Muscle of arm (tissue), 12 donors: ENCODE measurements around the gene KL. TPM values are rescaled to one million over a fixed set of nuclear protein-coding genes. Genes with fewer than 3 reads are reported as not detected.

Experiments
- DNase-seq: peaks from one replicate; pipeline ENCODE4 v3.0.0-alpha.2; 2013
- polyA plus RNA-seq, 12 donors: library from polyadenylated mRNA; unstranded; fragments of 120-200 nt; gene quantifications; one replicate each; pipeline ENCODE4 v1.2.1, GENCODE V29; 2013; ENCODE audit not compliant: insufficient read length in 12 of 12

KL gene
- polyA plus RNA-seq, 12 donors: 2.4 to 4.4 (median 3.1) TPM; not detected in 2

- no peak for DNase-seq
Observed at GRCh38 chr13:33003458-33004019, 12.7 kb upstream of the KL start.

- peak; percentile 49 for DNase-seq
Observed at GRCh38 chr13:33004511-33004910, 11.7 kb upstream of the KL start.

- DNase-seq: no peak
Observed at GRCh38 chr13:33006134-33006533, 10.1 kb upstream of the KL start.

- DNase-seq: no peak
Observed at GRCh38 chr13:33006638-33007037, 9.6 kb upstream of the KL start.

GRCh38 chr13:33007237-33007636 is 9.0 kb upstream of the KL start:
- DNase-seq: no peak

- no peak for DNase-seq
Observed at GRCh38 chr13:33007950-33008349, 8.3 kb upstream of the KL start.

GRCh38 chr13:33008946-33009722 is 7.1 kb upstream of the KL start:
- DNase-seq: peak; percentile 65

GRCh38 chr13:33011828-33012470 is 4.3 kb upstream of the KL start:
- no peak for DNase-seq

GRCh38 chr13:33014291-33014690 is 1.9 kb upstream of the KL start:
- DNase-seq: no peak

GRCh38 chr13:33015241-33015668 is 968 bp upstream of the KL start:
- DNase-seq: no peak

- no peak for DNase-seq
Observed at GRCh38 chr13:33015791-33016323, 366 bp upstream of the KL start.

- peak; percentile 46 for DNase-seq
Observed at GRCh38 chr13:33017323-33017929, 1.2 kb downstream of the KL start.

- DNase-seq: no peak
Observed at GRCh38 chr13:33018886-33019285, 2.7 kb downstream of the KL start.

- DNase-seq: no peak
Observed at GRCh38 chr13:33022986-33023385, 6.8 kb downstream of the KL start.

- DNase-seq: no peak
Observed at GRCh38 chr13:33025220-33025744, 9.1 kb downstream of the KL start.

GRCh38 chr13:33026489-33027152 is 10.4 kb downstream of the KL start:
- DNase-seq: no peak

- no peak for DNase-seq
Observed at GRCh38 chr13:33028620-33029019, 12.4 kb downstream of the KL start.

GRCh38 chr13:33031277-33031676 is 15.1 kb downstream of the KL start:
- no peak for DNase-seq

- no peak for DNase-seq
Observed at GRCh38 chr13:33032037-33032625, 15.9 kb downstream of the KL start.

- no peak for DNase-seq
Observed at GRCh38 chr13:33033051-33033812, 17.0 kb downstream of the KL start.
